ENCODE data around the gene COL4A2. TPM values are rescaled to one million over a fixed set of nuclear protein-coding genes. Genes with fewer than 3 reads are reported as not detected.

Gene COL4A2
- polyA plus RNA-seq, 1 experiment = 208 TPM

DNA sequence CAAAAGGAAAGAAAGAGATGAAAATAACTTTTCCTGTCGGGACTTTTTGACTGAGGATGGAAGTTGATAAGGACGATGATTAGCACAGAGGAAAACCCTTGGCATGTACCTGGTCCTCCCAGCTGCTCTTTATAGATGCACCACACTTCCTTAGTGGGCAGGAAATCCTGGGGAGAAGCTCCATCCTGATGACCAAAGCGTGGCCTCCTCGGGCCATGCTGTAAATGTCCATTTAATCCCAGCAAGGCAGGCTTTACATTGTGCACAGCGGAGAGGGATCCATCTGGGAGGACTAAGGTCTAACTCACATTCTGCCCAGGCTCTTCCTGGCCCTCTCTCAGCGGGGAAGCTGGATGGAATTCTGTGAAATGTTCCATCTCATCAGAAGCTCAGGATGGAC is 113.5 kb downstream of the COL4A2 start:
- no peak overlapping the region for H3K4me3 ChIP-seq (ENCODE audit: low read depth, low read length)
- no peaks in the 10 kb centered on the region for H3K9me3 ChIP-seq (ENCODE audit: control insufficient read depth, insufficient read depth, low read length)
- H3K27me3 ChIP-seq (ENCODE audit: control insufficient read depth, insufficient read depth, low read length) = no peaks in the 10 kb centered on the region
- H3K27ac ChIP-seq (ENCODE audit: low read depth, low read length) = no peak overlapping the region
- DNase-seq (ENCODE audit: low read depth, low spot score) = no peak
- CTCF ChIA-PET = interaction anchor here (2.8 kb wide), 1 partner anchor 9 kb away, joined by 15 read pairs; no protein-coding TSS in a partner anchor
- POLR2A ChIA-PET = no interaction called here
- TF ChIP-seq, protein P1, sequence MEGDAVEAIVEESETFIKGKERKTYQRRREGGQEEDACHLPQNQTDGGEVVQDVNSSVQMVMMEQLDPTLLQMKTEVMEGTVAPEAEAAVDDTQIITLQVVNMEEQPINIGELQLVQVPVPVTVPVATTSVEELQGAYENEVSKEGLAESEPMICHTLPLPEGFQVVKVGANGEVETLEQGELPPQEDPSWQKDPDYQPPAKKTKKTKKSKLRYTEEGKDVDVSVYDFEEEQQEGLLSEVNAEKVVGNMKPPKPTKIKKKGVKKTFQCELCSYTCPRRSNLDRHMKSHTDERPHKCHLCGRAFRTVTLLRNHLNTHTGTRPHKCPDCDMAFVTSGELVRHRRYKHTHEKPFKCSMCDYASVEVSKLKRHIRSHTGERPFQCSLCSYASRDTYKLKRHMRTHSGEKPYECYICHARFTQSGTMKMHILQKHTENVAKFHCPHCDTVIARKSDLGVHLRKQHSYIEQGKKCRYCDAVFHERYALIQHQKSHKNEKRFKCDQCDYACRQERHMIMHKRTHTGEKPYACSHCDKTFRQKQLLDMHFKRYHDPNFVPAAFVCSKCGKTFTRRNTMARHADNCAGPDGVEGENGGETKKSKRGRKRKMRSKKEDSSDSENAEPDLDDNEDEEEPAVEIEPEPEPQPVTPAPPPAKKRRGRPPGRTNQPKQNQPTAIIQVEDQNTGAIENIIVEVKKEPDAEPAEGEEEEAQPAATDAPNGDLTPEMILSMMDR (IDR thresholded peaks at IDR 0.05; ENCODE audit: low read depth, low read length) = no peak

DNA sequence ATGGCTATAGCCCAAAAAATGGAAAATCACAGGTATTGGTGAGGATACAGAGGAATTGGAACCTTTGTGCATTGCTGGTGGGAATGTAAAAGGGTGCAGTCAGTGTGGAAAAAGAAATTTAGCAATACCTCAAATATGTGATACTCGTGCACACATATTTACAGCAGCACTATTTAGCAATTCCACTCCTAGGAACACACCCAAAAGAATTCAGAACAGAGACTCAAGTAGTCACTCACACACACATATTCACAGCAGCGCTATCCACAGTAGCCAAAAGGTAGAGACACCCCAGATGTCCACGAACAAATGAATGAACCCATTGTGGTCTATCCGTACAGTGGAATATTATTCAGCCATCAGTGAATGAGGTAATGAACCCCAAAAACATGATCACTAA is 114.0 kb downstream of the COL4A2 start:
- CTCF ChIA-PET = interaction anchor here (2.8 kb wide), 1 partner anchor 9 kb away, joined by 15 read pairs; no protein-coding TSS in a partner anchor
- H3K4me3 ChIP-seq (ENCODE audit: low read depth, low read length) = no peak overlapping the region
- no peak for DNase-seq (ENCODE audit: low read depth, low spot score)
- TF ChIP-seq, protein P1 (IDR thresholded peaks at IDR 0.05; ENCODE audit: low read depth, low read length) = no peak
- H3K27ac ChIP-seq (ENCODE audit: low read depth, low read length) = no peak overlapping the region
- H3K27me3 ChIP-seq (ENCODE audit: control insufficient read depth, insufficient read depth, low read length) = no peaks in the 10 kb centered on the region
- no peaks in the 10 kb centered on the region for H3K9me3 ChIP-seq (ENCODE audit: control insufficient read depth, insufficient read depth, low read length)
- POLR2A ChIA-PET = no interaction called here

DNA sequence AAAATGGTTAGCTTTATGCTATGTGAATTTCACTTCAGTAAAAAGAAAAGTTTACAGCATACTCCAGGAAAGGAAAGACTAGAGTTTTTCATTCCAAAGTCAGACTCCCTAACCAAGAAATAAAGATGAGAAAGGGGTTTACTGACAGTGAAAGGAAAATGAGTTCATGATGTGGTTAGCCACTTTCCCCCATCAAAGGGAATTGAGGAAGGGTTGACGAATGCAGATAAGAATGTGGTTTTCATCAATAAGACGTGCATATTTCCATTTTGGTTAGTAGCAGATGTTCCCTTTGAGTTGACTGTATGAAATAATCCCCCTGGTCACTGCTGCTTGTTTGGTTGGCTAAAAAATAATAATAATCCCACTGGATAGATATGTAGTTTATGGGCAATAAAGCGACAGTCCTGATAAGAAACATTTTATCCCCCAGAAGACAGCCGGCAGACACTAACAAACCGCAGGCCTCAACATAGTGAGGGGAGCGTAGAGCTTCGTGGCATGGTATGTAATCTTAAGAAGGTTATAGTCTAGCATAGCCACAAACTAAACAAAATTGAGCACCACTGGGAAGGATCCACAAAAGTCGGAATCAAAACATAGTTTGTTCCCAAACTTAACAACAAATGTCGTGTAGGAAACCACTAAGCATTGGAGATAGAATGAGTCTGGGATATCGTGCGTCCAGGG is 114.8 kb downstream of the COL4A2 start:
- ChIA-PET POLR2A (no interaction called here), CTCF (interaction anchor here (1.5 to 2.8 kb wide), 2 partner anchors 10 to 175 kb away, joined by 4 to 15 read pairs; no protein-coding TSS in a partner anchor)
- Histone ChIP-seq H3K27ac (ENCODE audit: low read depth, low read length) (no peak overlapping the region), H3K4me3 (ENCODE audit: low read depth, low read length) (no peak overlapping the region), H3K9me3 (ENCODE audit: control insufficient read depth, insufficient read depth, low read length) (no peaks in the 10 kb centered on the region), H3K27me3 (ENCODE audit: control insufficient read depth, insufficient read depth, low read length) (no peaks in the 10 kb centered on the region)
- TF ChIP-seq, protein P1 (IDR thresholded peaks at IDR 0.05; ENCODE audit: low read depth, low read length) = no peak
- peak; percentile 53 for DNase-seq (ENCODE audit: low read depth, low spot score)

DNA sequence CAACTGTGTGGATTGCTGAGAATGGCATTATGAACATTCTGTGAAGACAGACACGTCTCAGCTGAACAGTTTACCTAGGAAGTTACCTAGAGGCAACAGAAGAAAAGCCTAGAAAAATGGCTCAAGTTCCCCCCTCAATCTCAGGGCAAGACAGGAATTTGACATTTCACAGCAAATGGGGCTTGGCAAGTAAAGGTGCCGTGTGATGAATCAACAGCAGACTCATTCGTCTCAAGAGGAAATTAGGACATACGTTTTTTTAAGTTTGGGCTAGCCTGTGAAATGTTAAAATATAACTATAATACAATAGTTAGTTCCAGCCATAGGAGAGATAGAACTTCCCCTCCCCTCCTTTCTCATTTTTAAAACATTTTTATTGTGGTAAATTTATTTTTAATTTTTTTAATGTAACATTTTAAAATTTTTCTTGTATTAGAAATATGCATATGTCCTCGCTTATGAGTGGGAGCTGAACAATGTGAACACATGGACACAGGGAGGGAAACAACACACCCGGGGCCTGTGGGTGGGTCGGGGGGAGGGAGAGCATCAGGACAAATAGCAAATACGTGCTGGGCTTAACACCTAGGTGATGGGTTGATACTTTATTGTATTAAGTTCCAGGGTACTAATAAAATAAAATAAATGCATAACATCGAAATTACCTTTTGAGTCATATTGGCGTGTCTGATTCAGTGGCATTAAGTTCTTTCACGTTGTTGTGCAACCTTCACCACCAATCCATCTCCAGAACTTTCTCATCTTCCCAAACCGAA is 116.0 kb downstream of the COL4A2 start:
- H3K9me3 ChIP-seq (ENCODE audit: control insufficient read depth, insufficient read depth, low read length) = no peaks in the 10 kb centered on the region
- TF ChIP-seq, protein P1 (IDR thresholded peaks at IDR 0.05; ENCODE audit: low read depth, low read length) = no peak
- H3K27ac ChIP-seq (ENCODE audit: low read depth, low read length) = no peak overlapping the region
- H3K4me3 ChIP-seq (ENCODE audit: low read depth, low read length) = no peak overlapping the region
- CTCF ChIA-PET = interaction anchor here (1.2 to 2.8 kb wide), 4 partner anchors 11 to 201 kb away, joined by 3 to 15 read pairs (median 4); no protein-coding TSS in a partner anchor
- H3K27me3 ChIP-seq (ENCODE audit: control insufficient read depth, insufficient read depth, low read length) = no peaks in the 10 kb centered on the region
- no peak for DNase-seq (ENCODE audit: low read depth, low spot score)
- POLR2A ChIA-PET = no interaction called here
